Measurements from ENCODE around the gene AGFG2. TPM values are rescaled to one million over a fixed set of nuclear protein-coding genes. Genes with fewer than 3 reads are reported as not detected.
A peak's percentile ranks its signal among the peaks of the same experiment; 100 is the strongest.

AGFG2 gene
- total RNA-seq, 1 donor from 2014 or later, result 1.2 TPM

DNA sequence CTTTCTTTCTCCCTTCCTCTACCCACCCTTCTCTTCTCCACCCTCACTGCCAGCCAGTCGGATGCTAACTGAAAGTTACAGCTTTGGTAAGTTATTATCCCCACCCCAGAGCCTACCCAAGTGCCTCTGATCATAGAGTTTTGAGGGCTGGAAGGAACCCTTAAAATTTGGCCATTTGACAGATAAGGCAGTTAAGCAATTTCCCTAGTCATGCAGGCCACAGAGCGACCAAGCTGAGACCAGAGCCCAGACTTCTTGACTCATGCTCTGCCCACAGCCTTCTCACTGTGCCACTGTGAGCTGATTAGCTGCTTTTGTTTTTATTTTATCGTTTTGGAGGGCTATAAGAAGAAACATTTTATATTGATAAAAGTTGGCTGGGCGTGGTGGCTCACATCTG is 17.5 kb downstream of the AGFG2 start:
- Histone ChIP-seq H3K36me3 (no peaks in the 10 kb centered on the region), H2AFZ (replicated peaks) (no peak overlapping the region), H3K4me1 (no peaks in the 10 kb centered on the region), H3K27ac (no peak overlapping the region), H3K79me2 (ENCODE audit: low read depth) (no peaks in the 10 kb centered on the region), H3K4me2 (no peak overlapping the region), H3K9me3 (ENCODE audit: low read depth) (no peaks in the 10 kb centered on the region), H3K9ac (no peak overlapping the region), H3F3A (ENCODE audit: low read depth) (peaks cover 3% of the 10 kb centered on the region), H3K27me3 (no peaks in the 10 kb centered on the region), H3K4me3 (no peak overlapping the region), H4K20me1 (ENCODE audit: low read depth) (no peaks in the 10 kb centered on the region)
- peaks cover 2% of the 10 kb centered on the region for H3K4me1 Mint-ChIP-seq
- TF ChIP-seq EZH2phosphoT487 (IDR thresholded peaks at IDR 0.05) (no peak), EZH2 (IDR thresholded peaks at IDR 0.05) (no peak)
- TF ChIP-seq, protein P1, sequence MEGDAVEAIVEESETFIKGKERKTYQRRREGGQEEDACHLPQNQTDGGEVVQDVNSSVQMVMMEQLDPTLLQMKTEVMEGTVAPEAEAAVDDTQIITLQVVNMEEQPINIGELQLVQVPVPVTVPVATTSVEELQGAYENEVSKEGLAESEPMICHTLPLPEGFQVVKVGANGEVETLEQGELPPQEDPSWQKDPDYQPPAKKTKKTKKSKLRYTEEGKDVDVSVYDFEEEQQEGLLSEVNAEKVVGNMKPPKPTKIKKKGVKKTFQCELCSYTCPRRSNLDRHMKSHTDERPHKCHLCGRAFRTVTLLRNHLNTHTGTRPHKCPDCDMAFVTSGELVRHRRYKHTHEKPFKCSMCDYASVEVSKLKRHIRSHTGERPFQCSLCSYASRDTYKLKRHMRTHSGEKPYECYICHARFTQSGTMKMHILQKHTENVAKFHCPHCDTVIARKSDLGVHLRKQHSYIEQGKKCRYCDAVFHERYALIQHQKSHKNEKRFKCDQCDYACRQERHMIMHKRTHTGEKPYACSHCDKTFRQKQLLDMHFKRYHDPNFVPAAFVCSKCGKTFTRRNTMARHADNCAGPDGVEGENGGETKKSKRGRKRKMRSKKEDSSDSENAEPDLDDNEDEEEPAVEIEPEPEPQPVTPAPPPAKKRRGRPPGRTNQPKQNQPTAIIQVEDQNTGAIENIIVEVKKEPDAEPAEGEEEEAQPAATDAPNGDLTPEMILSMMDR (IDR thresholded peaks at IDR 0.05), result no peak
- H3K4me3 Mint-ChIP-seq, result no peak overlapping the region
- H3K27me3 Mint-ChIP-seq (ENCODE audit: insufficient read depth, low read depth), result peaks cover 1% of the 10 kb centered on the region
- DNase-seq (ENCODE audit: low spot score), result no peak
- no peaks in the 10 kb centered on the region for H3K9me3 Mint-ChIP-seq
- no peak overlapping the region for H3K27ac Mint-ChIP-seq
- peaks cover 10% of the 10 kb centered on the region for H3K36me3 Mint-ChIP-seq

DNA sequence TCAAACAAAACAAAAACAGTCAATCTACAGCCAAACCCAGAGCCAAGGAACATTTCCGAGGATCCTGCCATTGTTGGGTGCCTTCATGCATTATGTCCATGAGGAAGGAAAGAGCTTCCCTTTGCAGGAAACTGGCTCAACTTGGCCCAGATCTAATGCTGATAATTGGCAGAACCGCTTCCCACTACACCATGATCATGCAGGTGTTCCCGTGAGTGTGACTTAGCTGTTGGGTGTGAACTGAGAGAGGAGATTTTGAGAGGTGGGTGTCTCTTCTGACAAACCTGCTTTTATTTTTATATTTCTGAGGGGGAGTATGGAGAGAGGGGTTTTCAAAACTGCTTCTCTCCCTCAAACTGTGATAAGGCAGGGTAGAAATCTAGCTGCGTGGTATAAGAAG is 20.1 kb downstream of the AGFG2 start:
- Mint-ChIP-seq H3K27me3 (ENCODE audit: insufficient read depth, low read depth) (peaks cover 2% of the 10 kb centered on the region), H3K36me3 (peaks cover 4% of the 10 kb centered on the region), H3K27ac (peak overlapping the region; percentile 18), H3K4me1 (peaks cover 2% of the 10 kb centered on the region), H3K4me3 (peak overlapping the region; percentile 27), H3K9me3 (no peaks in the 10 kb centered on the region)
- Histone ChIP-seq H3K4me3 (no peak overlapping the region), H3F3A (ENCODE audit: low read depth) (peaks cover 3% of the 10 kb centered on the region), H3K4me1 (no peaks in the 10 kb centered on the region), H3K36me3 (no peaks in the 10 kb centered on the region), H3K27ac (no peak overlapping the region), H3K9me3 (ENCODE audit: low read depth) (no peaks in the 10 kb centered on the region), H3K9ac (no peak overlapping the region), H4K20me1 (ENCODE audit: low read depth) (no peaks in the 10 kb centered on the region), H3K79me2 (ENCODE audit: low read depth) (no peaks in the 10 kb centered on the region), H3K27me3 (no peaks in the 10 kb centered on the region), H3K4me2 (no peak overlapping the region), H2AFZ (replicated peaks) (no peak overlapping the region)
- DNase-seq (ENCODE audit: low spot score), result no peak
- TF ChIP-seq EZH2 (IDR thresholded peaks at IDR 0.05), result no peak
- TF ChIP-seq, protein P1 (IDR thresholded peaks at IDR 0.05), result no peak
- no peak for TF ChIP-seq EZH2phosphoT487 (IDR thresholded peaks at IDR 0.05)

DNA sequence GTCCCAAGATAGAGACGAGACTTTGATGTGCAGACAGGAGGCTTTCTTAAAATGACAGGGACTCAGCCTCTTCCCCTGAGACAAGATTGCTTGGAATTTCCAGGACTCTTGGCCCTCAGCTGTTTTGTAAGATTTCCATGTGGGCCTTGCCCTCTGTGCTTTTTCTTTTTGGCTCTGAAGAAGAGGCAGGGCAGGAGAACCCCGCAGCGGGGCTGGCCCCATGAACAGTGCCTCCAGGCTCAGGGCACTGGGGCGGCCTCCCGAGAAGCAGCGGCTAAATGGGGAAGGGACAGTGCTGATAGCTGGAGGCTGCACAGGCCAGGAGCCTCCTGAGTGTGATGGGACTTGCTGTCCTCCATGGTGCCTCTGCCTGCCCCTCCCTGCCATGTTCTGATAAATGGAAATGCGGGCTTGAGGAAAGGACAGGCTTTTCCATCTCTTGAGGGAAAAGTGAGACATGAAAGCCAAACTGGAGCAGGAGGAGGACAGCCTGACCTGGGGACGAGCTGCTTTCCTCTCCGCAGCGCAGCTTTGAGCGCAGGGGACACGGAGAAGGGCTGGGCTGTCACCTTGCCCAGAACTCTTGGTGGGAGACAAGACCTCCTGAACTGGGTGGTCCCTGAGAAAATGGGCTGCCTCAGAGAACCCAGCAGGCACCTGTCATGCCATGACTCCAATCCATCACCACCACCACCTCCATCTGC is 22.6 kb downstream of the AGFG2 start:
- TF ChIP-seq EZH2phosphoT487 (IDR thresholded peaks at IDR 0.05) (no peak), EZH2 (IDR thresholded peaks at IDR 0.05) (no peak)
- TF ChIP-seq, protein P1 (IDR thresholded peaks at IDR 0.05), result no peak
- H3K27me3 Mint-ChIP-seq (ENCODE audit: insufficient read depth, low read depth), result peaks cover 2% of the 10 kb centered on the region
- H3K9me3 ChIP-seq (ENCODE audit: low read depth), result no peaks in the 10 kb centered on the region

More for the DNA sequence above, 22.6 kb downstream of the AGFG2 start:
- H3K4me1 Mint-ChIP-seq, result peaks cover 7% of the 10 kb centered on the region
- Histone ChIP-seq H3K9ac (no peak overlapping the region), H3K4me1 (no peaks in the 10 kb centered on the region), H3K4me3 (no peak overlapping the region), H3K79me2 (ENCODE audit: low read depth) (no peaks in the 10 kb centered on the region), H3K27ac (no peak overlapping the region), H2AFZ (replicated peaks) (no peak overlapping the region), H3K27me3 (no peaks in the 10 kb centered on the region), H3K4me2 (no peak overlapping the region), H4K20me1 (ENCODE audit: low read depth) (no peaks in the 10 kb centered on the region), H3F3A (ENCODE audit: low read depth) (peaks cover 3% of the 10 kb centered on the region), H3K36me3 (no peaks in the 10 kb centered on the region)
- H3K36me3 Mint-ChIP-seq, result peaks cover 2% of the 10 kb centered on the region
- no peak for DNase-seq (ENCODE audit: low spot score)
- H3K27ac Mint-ChIP-seq, result peak overlapping the region; percentile 69
- peaks cover 2% of the 10 kb centered on the region for H3K9me3 Mint-ChIP-seq
- no peak overlapping the region for H3K4me3 Mint-ChIP-seq

All from neural progenitor cell (in vitro differentiated cells).